OCI-LY3 (cell line): ENCODE results near the gene ACAN.

ENCODE experiments used
- CTCF ChIP-seq: fragments of 200-600, 300-600 bp; sonication (generic); IDR thresholded peaks from 2 replicates; pipeline ENCODE4 v1.5.1; 2014; ENCODE audit warnings: antibody characterized with exemption, low read length, low read depth
- EZH2phosphoT487 ChIP-seq: fragments of 200-600 bp; shearing (Covaris generic); IDR thresholded peaks from 2 replicates; pipeline ENCODE4 v1.6.1; 2018; ENCODE audit warnings: antibody characterized with exemption, mixed run types, low read depth

- TF ChIP-seq CTCF, result no peak
- no peak for TF ChIP-seq EZH2phosphoT487
These were observed 38.0 kb upstream of the ACAN start for GRCh38 chr15:88765212-88765611.
